GM19468 (cell line): Measurements from ENCODE around the gene GNAS.

Source experiments
- ATAC-seq: cut with Tn5 transposase; IDR thresholded peaks from one replicate; pipeline ENCODE4 v1.9.1; 2021; ENCODE audit warnings: mild to moderate bottlenecking, moderate library complexity, moderate number of reproducible peaks; ENCODE audit not compliant: unreplicated experiment; ENCODE audit errors: extremely low read depth

GNAS gene

DNA sequence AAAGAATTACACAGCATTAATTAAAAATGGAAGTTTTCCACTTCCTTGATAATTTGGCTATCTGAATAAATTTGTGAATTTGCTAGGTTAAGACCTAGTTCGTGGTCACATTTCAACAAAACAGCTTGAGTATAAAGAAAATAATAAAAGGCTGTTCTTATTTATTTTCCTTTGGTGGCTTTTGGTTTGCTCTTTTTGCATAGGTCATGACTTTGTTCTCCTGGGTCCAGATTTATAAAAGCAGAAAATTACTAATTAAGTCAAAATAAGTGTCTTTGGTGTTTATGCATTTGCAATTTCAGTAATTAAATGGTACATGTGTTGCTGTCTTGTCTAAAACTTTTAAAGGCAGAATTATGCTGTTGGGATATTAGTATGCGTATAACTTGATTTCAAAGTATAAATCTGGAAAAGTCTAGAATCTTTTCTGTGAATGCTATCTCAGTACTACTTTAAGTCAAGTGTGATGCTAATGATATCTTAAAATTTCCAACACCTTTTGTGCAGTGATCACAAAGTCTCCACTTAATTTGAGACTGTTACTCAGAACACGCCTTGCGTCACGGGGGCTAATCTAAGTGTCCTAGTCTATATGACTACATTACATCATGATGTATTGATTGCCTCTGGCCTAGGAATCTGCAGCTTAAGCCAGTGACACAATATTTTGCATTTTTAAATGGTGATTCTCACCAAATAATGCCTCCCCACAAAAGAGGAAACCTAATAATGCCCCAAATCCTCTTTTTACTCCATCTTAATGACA lies 41.0 kb downstream of the GNAS start:
- ATAC-seq, result no peak

GRCh38 chr20:58894652-58895447 lies 42.3 kb downstream of the GNAS start:
- ATAC-seq, result no peak

- ATAC-seq, result no peak
Measured at GRCh38 chr20:58895448-58896180, 43.1 kb downstream of the GNAS start.

- no peak for ATAC-seq
Measured at GRCh38 chr20:58896820-58897219, 44.3 kb downstream of the GNAS start.

DNA sequence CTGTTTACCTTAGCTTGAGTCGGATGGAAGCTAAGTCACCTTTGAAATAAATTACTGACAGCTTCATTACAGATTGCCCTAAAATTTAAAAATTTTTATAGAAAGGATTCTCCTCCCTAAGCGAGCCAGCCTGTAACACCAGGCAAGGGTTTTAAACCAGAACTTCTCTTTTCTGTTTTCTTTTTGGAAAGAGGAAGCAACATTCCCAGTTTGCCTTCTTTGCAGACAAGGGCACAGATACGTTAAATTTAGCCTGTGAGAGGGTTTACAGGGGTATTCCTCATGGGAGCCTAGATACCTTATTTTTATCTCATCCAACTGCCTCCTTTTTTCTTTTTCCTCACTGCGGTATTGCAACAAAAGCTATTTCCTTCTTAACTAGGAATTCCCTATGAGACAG lies 45.0 kb downstream of the GNAS start:
- no peak for ATAC-seq

DNA sequence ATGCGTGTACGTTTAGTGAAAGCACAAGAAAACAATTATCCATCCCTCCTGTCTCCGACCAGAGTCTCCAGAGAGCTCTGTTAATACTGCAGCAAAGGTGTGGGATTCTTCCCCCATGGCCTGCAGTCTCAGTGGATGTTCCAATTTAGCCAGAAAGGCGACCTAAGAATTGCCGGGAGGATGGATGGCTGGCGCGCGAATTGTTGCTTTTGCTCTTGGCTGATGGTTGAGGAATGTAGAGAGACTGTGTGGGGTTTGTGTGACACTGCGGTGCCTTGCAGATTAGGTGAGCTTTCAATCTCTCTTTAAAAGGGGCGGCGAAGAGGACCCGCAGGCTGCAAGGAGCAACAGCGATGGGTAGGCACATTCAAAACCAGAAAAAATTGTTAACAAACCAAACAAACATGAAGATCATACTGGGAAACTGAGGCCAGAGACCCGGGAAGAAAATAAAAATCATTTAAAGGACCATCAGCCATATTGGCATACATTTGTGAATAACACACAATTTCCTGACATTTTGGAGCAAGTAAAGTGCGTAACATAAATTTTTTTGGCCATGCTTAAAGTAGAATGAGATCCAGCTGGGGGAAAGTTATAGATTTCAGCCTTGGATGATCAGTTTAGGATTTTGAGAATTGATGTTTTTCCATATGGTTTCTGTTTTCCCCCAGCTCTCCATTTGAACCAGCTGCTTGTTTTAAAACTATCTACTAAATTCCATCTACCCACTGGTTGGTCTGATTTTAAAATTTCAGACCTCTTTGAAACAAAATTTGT lies 46.3 kb downstream of the GNAS start:
- ATAC-seq, result no peak

DNA sequence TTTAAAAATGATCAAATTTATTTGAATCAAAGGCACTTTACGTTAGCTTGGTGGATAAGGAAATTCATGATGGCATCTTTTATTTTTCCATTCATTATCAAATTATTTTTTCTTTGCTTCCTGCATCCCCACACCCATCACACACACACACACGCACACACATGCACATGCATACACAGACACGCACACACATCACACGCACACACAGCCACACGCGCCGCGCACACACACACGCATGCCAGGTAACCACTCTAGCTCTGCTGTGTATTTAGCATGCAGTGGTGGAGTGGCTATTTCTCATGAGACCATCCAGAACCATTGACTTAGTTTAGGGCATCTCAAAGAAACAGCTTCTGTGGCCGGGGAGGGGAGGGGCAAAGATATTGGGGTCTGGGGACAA lies 47.0 kb downstream of the GNAS start:
- no peak for ATAC-seq

DNA sequence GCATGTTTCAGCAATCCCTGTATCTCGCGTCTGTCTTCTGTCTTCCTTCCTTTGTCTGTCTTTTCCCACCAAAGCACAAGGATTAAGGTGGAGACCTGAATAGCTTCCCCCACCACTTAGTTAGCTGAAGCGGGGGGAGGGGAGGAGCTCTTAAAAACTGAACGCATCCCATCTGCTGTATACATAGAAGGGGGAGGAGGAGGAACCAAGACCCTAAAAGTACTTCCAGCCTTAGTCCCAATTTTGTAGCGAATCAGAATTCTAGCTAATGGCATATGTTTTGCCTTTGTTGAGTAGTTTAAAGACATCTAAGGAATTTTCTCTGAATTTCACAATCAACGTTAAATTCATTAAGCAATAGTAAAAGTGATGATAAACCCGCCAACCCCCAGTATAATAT lies 47.9 kb downstream of the GNAS start:
- no peak for ATAC-seq

GRCh38 chr20:58901488-58902402 lies 49.2 kb downstream of the GNAS start:
- no peak for ATAC-seq

DNA sequence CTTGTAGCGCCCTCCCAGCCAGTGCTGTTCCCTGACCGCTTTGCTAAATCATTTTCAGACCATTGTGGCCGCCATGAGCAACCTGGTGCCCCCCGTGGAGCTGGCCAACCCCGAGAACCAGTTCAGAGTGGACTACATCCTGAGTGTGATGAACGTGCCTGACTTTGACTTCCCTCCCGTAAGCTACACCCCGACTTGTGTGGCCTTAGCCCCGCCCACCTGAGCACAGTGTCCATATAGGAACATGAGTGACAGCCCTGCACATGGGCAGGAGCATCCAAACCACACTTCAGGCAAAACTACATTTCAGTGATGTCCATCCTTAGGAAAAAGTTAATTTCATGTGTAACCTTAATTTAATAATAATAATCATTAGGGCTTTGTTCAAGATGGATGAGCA lies 51.1 kb downstream of the GNAS start:
- ATAC-seq, result no peak

DNA sequence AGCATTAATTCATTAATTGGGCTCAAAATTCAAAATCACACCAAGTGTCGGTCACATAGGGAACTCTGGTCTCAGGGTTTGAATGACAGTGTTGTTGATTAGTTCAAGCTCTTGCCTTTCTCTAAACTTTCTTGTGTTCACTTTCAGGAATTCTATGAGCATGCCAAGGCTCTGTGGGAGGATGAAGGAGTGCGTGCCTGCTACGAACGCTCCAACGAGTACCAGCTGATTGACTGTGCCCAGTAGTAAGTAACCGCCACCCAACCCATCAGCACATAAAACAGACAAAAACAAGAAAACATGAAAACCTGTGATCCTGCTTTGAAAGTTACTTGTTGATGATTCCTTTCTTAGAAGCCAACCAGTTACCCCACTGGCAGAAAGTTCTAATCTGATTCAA lies 52.7 kb downstream of the GNAS start:
- no peak for ATAC-seq

- ATAC-seq, result no peak
Measured at GRCh38 chr20:58906111-58906510, 53.6 kb downstream of the GNAS start.

DNA sequence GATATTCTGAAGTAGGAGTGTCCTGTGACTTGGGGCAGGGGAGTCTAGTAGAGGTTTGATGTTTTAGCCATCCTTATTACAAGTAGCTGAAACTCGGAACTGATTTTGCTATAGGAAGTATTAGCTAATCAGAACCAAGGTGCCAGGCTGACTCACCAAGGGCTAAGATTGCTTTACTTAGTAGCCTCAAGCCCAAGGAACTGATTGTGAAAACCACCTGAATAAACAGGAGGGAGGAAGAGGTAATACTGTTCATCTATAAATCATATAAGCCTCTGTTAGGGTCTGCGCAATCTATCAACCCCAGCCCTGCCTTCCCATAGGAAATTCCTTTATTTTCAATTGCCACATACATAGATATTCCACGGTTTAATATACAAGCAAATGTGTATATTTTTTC lies 54.4 kb downstream of the GNAS start:
- no peak for ATAC-seq

GRCh38 chr20:58907320-58908137 lies 55.0 kb downstream of the GNAS start:
- no peak for ATAC-seq

DNA sequence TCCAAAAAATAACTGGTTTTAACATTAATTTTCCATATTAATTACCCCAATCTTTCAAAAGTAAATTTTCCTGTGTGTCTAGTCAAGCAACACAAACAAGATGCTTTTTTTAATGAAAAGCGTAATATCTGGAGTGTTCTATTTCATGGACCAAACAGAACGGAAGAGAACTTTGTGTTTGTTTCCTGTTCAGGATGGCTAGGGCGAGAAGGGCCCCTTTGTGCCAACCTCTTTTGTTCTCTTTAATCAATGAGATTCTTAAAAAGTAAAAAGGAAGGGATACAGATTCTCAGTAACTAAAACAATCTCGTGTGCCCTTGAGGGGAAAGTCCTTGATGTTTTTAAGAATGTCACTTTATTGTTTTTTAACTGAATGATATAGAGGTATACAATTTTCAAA lies 55.7 kb downstream of the GNAS start:
- ATAC-seq, result no peak

- no peak for ATAC-seq
Measured at GRCh38 chr20:58908941-58909340, 56.4 kb downstream of the GNAS start.

DNA sequence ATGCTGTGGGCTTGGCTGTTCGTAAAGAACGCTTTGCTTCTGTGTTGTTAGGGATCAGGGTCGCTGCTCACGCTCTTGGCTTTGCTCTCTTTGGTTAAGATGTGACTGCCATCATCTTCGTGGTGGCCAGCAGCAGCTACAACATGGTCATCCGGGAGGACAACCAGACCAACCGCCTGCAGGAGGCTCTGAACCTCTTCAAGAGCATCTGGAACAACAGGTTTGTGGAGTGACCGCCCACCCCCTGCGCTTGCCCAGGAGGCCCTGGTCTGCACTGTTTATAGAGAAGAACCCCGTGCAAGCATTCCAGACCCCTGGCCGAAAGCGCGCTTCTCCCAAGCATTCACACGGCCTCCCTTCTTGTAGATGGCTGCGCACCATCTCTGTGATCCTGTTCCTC lies 57.1 kb downstream of the GNAS start:
- no peak for ATAC-seq

GRCh38 chr20:58910473-58910872 lies 58.0 kb downstream of the GNAS start:
- ATAC-seq, result no peak
